ENCODE measurements around the gene ACTL7A. TPM values are rescaled to one million over a fixed set of nuclear protein-coding genes. Genes with fewer than 3 reads are reported as not detected.
"Not testable (repeated sequence)": the region's sequence is repeated elsewhere in the genome, so short reads cannot be mapped to it uniquely, and the experiment has no call there.

Gene ACTL7A, protein sequence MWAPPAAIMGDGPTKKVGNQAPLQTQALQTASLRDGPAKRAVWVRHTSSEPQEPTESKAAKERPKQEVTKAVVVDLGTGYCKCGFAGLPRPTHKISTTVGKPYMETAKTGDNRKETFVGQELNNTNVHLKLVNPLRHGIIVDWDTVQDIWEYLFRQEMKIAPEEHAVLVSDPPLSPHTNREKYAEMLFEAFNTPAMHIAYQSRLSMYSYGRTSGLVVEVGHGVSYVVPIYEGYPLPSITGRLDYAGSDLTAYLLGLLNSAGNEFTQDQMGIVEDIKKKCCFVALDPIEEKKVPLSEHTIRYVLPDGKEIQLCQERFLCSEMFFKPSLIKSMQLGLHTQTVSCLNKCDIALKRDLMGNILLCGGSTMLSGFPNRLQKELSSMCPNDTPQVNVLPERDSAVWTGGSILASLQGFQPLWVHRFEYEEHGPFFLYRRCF
- not detected for total RNA-seq

DNA sequence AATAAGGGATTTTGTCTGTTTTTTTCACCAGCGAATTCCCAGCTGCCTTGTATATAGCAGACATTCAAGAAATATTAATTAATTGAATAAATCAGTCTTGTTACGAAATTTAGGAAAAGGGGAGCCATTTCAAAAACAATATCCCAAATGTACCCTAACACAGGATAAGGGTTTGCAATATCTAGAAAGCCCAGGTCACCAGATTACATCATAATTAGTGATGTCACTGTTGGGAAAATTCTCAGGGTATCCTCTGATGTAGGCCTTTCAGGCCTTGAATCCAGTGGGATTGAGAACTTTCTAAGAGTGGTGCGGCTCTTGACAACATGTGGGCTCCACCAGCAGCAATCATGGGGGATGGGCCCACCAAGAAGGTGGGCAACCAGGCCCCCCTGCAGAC lies at the start of gene ACTL7A:
ACTL7A (plus strand) TSS at position 270 of the 400 bp plus-strand sequence; CDS start at position 327, 57 bp downstream.
- FAIRE-seq: no peak
- DNase-seq (ENCODE audit: low spot score in 2 of 2): no peak

DNA sequence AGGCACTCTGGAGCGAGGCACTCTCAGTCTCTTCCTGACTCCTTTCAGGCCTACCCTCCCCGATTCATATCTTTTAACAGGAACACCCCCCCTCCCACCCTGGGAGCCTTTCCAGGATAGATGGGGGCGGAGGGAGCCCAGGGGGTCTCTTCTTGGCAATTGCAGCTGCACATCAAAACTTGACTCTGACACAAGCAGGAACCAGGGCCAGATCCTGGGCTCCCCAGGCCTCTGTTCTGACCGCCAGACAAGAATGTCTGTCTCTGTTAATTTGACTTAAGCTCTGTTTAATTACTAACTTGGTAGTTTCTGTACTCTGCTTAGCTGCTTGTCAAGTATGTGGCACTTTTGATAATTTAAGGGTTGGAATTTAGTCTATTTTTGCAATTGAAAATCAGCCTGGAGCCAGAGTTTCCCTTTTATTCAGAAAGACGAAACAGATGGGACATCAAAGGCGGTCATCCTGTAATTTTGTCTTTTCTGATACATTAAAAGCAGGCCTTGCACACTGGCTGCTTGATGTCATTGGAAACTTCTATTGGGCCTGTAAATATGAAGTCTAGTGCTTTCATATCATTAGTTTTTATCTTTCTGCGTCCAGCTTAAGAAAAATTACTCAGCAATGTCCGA lies 49.6 kb upstream of the ACTL7A start:
- DNase-seq (ENCODE audit: low spot score in 2 of 2) (no peak), FAIRE-seq (no peak)

DNA sequence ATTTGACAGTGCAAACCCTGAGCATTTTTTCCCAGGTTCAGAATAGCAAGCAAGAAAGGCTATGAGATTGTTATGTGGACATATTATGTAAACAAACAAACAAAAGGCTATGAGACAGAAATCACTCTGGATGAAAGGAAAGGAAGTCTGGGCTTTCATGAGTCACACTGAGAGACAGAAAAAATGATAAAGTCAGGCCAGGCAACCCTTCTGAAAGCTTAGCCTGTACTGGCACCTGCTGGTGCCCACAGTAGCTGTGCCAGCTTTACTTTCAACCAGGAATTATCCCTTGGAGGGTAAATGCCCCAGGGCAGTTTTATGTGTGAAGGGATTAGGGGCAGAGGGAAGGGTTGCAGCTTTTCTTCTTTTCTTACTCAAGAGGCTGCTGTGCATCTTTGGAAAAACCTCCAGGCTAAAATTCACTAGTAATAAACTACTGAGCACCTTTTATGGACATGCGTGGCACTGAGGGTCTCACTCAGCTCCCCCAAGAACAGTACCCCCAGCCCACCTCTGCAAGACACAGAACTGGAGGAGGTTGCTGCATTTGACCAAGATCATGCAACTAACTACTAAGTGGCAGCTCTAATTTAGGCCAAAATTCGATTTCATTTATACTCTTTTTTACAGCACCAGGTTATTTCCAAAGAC lies 48.0 kb upstream of the ACTL7A start:
- FAIRE-seq: peak; percentile 3

GRCh38 chr9:108815156-108815555 lies 46.9 kb upstream of the ACTL7A start:
- no peak for DNase-seq (ENCODE audit: low spot score in 2 of 2)
- FAIRE-seq: no peak

More for the DNA sequence above, 48.0 kb upstream of the ACTL7A start:
- DNase-seq (ENCODE audit: low spot score in 2 of 2): peak; percentile 14 to 54

DNA sequence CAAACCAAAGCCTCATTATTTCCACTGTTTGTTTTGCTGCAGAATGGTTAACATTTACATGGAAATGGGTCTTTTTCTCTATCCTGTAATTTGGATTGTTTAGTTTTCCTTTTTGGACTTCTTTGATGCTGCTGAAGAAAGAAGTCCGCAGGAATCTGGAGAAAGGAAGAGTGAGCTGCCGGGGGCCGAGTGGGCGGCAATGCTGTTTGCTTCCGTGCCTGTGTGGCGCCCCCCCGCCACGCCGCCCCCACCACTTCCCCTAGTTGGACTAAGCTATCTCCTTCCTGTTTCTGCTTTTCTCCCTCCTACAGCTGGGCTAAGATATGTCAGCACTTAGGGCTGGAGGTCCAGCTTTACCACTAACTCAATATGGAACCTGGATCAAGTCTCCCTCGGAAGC lies 46.0 kb upstream of the ACTL7A start:
- no peak for DNase-seq (ENCODE audit: low spot score in 2 of 2)
- no peak for FAIRE-seq

- no peak for FAIRE-seq
- DNase-seq (ENCODE audit: low spot score in 2 of 2): no peak
Observed at GRCh38 chr9:108823829-108824228, 38.2 kb upstream of the ACTL7A start.

DNA sequence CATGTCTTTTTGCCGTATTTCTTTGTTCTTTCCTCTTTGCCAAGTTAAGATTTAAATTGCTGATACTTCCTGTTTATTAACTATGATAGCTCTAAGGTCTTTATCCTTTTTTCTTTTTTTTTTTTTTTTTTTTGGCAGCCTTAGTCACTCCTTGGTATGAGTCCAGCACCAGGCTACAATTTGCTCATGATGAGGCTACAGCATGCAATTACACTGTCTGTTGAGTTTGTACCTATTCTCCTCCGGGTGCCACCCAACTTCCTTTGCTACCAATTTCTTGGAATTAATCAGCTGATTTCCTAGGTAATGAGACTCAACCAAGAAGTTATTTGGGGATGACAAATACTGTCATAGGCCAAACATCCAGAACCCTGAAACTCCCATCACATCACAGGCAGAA lies 31.8 kb upstream of the ACTL7A start:
- no peak for FAIRE-seq
- DNase-seq (ENCODE audit: low spot score in 2 of 2): no peak

DNA sequence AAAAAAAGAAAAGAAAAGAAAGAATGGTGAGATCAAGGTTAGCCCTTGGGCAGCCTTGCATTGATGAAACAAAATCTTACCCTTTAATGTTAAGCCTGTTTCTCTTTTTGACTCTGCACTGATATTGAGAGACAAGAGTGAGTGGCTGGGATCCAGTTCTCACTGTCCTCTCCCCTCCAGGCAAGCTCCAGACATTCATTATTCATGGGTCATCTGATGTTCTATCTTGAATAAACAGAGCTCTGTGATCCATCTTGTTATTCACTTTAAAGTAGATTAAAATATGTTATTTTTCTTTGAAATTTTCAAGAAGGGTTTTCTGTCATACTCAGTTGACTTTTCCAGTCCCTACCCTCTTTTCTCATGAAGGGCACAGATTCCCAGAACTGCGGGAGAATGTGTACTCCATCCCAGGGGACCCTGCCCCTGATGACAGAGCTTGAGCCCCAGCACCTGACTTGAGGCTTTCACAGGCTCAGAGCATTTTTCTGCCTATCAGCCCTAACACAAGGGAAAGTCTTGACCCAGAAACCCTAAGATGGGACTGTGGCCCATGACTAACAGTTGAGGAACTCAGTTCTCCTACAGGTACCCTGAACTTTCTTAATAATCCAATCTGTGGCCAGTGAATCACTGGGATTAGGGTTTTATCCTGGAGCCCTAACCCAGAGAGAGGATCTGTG lies 30.4 kb upstream of the ACTL7A start:
- DNase-seq (ENCODE audit: low spot score in 2 of 2): no peak
- no peak for FAIRE-seq

- FAIRE-seq: no peak
Observed at GRCh38 chr9:108832179-108832500, 29.9 kb upstream of the ACTL7A start.

GRCh38 chr9:108834959-108835665 lies 27.0 kb upstream of the ACTL7A start:
- DNase-seq (ENCODE audit: low spot score in 2 of 2) (no peak), FAIRE-seq (no peak)

More at GRCh38 chr9:108832179-108832500, 29.9 kb upstream of the ACTL7A start:
- DNase-seq (ENCODE audit: low spot score in 2 of 2): no peak

DNA sequence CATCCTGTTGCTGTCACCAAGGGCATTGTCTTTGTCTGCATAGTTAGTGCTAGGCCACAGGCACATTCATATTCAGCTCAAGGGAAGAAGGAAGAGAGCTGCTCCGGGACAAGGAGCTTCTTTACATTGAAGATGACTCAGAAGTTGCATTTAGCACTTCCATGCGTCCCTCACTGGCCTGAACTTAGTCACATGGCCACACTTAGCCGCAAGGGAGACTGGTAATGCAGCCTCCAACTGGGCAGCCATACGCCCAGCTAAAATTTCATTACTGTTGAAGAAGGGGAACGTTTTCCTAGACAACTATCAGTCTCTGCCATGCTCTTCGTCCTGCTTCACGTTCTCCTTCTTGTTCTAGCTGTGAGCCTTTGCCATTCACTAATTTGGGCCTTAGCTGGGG lies 26.2 kb upstream of the ACTL7A start:
- no peak for DNase-seq (ENCODE audit: low spot score in 2 of 2)
- FAIRE-seq: no peak

DNA sequence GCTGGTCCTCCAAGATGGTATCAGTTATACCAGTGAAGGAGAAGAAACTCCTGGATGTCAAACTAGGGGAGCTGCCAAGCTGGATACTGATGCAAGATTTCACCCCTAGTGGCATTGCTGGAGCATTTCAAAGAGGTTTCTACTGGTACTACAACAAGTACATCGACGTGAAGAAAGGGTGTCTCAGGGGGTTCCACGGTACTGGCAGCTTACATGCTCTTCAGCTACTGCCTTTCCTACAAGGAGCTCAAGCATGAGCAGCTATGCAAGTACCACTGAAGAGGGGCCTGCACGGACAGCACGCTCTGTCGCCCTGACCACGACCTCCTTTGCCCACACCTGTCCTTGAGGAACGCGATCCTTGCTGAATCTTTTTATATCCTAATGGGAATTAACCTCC lies 25.7 kb upstream of the ACTL7A start:
- DNase-seq (ENCODE audit: low spot score in 2 of 2) (no peak), FAIRE-seq (no peak)

- FAIRE-seq (no peak), DNase-seq (ENCODE audit: low spot score in 2 of 2) (no peak)
Observed at GRCh38 chr9:108836781-108837180, 25.3 kb upstream of the ACTL7A start.

- FAIRE-seq (no peak), DNase-seq (ENCODE audit: low spot score in 2 of 2) (no peak)
Observed at GRCh38 chr9:108837530-108837929, 24.5 kb upstream of the ACTL7A start.

DNA sequence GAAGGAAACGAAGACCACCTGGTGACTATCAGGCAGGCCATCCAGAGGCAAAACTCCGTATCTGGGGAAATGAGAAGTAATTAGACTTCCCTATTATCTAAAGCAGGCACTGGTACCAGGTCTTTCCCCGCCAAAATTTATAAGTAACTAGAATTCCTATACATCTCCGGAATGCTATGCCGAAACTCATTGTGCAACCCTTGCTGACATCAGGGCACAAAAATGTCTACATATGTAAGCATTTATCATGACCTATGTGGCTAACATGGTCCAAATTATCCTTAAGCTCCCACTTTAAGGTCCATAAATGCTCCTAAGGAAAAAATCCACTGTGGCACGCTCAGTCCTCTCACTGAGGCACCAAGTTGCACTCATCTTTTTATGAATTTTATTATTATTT lies 24.0 kb upstream of the ACTL7A start:
- no peak for FAIRE-seq
- no peak for DNase-seq (ENCODE audit: low spot score in 2 of 2)

GRCh38 chr9:108839561-108839960 lies 22.5 kb upstream of the ACTL7A start:
- not testable (repeated sequence) for DNase-seq (ENCODE audit: low spot score in 2 of 2); FAIRE-seq

DNA sequence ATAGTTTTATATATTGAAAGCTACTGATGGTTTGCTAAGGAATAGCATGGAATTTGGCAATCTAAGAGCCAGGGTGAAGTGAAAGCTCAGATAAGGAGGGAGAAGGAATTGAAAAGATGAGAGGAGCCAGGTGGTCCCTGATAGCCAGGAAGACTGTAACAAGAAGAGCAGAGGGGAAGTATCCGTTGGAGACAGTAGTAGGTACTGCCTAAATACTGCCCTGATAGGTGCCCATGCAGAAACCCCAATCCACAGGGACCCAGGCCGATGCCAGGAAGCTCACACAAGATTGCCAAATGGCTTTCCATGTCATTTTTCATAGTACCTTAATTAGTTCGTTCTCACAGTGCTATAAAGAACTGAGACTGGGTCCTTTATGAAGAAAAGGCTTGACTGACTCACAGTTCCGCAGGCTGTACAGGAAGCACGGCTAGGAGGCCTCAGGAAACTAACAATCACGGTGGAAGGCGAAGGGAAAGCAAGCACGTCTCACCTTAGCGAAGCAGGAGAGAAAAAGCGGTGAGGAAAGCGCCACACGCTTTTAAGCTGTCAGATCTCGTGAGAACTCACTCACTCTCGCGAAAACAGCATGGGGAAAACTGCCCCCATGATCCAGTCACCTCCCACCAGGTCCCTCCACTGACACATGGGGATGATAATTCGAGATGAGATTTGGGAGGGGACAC lies 19.3 kb upstream of the ACTL7A start:
- FAIRE-seq: no peak

DNA sequence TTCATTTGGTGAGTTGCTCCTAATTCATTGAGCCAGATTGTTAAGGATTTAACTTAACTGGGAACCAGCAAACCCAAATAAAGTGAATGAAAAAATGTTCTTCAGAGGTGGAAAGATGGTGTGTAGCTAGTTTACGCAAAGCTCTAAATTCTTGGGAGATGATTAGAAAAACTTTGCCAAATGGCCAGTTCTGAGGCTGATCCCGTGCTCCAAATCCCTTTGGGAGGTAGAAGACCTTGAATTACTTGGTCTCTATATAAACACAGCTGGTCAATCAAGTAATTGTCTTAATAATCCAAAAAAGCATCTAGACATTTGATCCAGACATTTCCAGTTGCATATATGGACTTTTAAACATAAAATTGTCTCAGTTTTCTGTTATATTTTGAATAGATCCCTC lies 17.7 kb upstream of the ACTL7A start:
- FAIRE-seq: no peak
- DNase-seq (ENCODE audit: low spot score in 2 of 2): no peak

More for the DNA sequence above, 19.3 kb upstream of the ACTL7A start:
- DNase-seq (ENCODE audit: low spot score in 2 of 2): no peak

DNA sequence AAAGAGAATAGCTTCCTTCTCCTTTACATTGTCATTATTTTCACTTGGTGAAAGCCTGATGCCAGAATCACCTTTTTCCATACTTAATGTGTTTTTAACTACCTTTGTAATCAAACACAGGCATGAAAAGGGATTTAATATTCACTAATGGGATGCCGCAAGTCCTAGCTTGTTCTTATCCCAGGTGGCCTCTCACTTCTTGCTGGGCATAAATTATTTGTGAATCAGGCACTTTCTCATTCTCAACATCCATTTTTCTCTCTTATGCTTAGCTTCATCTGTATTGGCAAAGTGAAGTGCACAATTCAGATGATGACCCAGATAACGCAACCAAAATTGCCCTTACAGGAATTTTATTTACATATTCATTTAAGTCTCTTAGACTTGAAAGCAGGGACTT lies 17.2 kb upstream of the ACTL7A start:
- DNase-seq (ENCODE audit: low spot score in 2 of 2): no peak

GRCh38 chr9:108845507-108845906 lies 16.6 kb upstream of the ACTL7A start:
- no peak for DNase-seq (ENCODE audit: low spot score in 2 of 2)

More for the DNA sequence above, 17.2 kb upstream of the ACTL7A start:
- no peak for FAIRE-seq

More at GRCh38 chr9:108845507-108845906, 16.6 kb upstream of the ACTL7A start:
- FAIRE-seq: no peak

All from frontal cortex (tissue), 4 donors.